Measurements from ENCODE around the gene NHEJ1. TPM values are rescaled to one million over a fixed set of nuclear protein-coding genes. Genes with fewer than 3 reads are reported as not detected.

NHEJ1 gene
- total and polyA plus RNA-seq, 2 of the 13 experiments (the other 11 are each of a cell fraction or from before 2014, with no cell fraction given), result 30.0 to 30.7 TPM

DNA sequence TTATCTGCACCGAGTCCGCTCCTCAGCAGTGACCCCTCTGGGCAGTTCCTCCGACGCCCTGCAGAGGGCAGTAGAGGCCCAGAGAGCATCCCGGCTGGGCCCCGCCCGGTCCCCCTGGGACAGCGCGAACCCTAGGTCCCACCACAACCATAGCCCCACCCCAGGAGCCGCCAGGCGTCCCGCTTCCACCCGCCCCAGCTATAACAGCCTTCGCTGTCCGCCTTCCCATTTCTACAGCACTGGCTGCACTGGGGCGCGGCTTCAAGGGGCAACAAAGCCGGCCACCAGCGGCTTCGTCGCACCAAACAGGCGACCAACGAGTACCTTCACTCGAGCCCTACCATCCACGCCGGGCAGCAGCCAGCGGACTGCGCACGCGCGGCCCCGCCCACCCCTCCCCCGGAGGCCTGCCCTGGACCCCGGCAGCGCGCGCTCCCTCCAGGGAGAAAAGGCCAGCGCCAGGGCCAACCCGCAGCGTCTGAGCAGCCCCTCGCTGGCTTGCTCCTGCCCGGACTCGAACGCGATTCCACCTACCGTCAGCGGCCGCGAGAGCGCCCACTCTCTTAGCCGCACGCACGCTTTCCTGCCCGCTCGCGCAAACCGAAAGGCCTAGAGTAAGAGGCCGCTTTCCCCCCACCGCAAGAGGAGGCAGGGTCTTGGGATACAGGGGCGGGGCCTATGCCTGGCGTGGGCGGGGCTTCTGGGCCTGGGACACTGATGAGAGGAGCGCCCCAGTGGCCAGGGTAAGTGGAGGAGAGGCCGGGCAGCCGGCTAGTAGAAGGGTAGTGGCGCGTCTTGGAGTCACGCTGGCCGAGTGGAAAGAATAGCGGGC is at the start of gene NHEJ1 (continued):
- TF ChIP-seq, protein P1, sequence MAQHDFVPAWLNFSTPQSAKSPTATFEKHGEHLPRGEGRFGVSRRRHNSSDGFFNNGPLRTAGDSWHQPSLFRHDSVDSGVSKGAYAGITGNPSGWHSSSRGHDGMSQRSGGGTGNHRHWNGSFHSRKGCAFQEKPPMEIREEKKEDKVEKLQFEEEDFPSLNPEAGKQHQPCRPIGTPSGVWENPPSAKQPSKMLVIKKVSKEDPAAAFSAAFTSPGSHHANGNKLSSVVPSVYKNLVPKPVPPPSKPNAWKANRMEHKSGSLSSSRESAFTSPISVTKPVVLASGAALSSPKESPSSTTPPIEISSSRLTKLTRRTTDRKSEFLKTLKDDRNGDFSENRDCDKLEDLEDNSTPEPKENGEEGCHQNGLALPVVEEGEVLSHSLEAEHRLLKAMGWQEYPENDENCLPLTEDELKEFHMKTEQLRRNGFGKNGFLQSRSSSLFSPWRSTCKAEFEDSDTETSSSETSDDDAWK (CRISPR knock-in tag; IDR thresholded peaks at IDR 0.05), result no peak
- peak; percentile 56 for TF ChIP-seq MED8 (CRISPR knock-in tag; IDR thresholded peaks at IDR 0.05; ENCODE audit: insufficient replicate concordance)
- TF ChIP-seq TAF1 (CRISPR knock-in tag; IDR thresholded peaks at IDR 0.05), result peak; percentile 86
- TF ChIP-seq, protein P2, sequence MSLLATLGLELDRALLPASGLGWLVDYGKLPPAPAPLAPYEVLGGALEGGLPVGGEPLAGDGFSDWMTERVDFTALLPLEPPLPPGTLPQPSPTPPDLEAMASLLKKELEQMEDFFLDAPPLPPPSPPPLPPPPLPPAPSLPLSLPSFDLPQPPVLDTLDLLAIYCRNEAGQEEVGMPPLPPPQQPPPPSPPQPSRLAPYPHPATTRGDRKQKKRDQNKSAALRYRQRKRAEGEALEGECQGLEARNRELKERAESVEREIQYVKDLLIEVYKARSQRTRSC (CRISPR knock-in tag; IDR thresholded peaks at IDR 0.05; ENCODE audit: low read depth), result peak; percentile 48; the same call in 1 of the 2 replicates
- TF ChIP-seq NONO (IDR thresholded peaks at IDR 0.05), result no peak
- TF ChIP-seq NONO (CRISPR knock-in tag; conservative IDR thresholded peaks at IDR 0.05), result peak; percentile 84; the same call in 1 of the 2 replicates
- TF ChIP-seq ZNF441 (CRISPR knock-in tag; IDR thresholded peaks at IDR 0.05; ENCODE audit: borderline replicate concordance), result peak; percentile 80
- TF ChIP-seq PRMT3 (CRISPR knock-in tag; IDR thresholded peaks at IDR 0.05; ENCODE audit: borderline replicate concordance, low read depth), result no peak
- peak; percentile 61; the same call in 1 of the 2 replicates for TF ChIP-seq ATF7-NPFF (CRISPR knock-in tag; IDR thresholded peaks at IDR 0.05; ENCODE audit: low read depth)
- TF ChIP-seq, protein P3, sequence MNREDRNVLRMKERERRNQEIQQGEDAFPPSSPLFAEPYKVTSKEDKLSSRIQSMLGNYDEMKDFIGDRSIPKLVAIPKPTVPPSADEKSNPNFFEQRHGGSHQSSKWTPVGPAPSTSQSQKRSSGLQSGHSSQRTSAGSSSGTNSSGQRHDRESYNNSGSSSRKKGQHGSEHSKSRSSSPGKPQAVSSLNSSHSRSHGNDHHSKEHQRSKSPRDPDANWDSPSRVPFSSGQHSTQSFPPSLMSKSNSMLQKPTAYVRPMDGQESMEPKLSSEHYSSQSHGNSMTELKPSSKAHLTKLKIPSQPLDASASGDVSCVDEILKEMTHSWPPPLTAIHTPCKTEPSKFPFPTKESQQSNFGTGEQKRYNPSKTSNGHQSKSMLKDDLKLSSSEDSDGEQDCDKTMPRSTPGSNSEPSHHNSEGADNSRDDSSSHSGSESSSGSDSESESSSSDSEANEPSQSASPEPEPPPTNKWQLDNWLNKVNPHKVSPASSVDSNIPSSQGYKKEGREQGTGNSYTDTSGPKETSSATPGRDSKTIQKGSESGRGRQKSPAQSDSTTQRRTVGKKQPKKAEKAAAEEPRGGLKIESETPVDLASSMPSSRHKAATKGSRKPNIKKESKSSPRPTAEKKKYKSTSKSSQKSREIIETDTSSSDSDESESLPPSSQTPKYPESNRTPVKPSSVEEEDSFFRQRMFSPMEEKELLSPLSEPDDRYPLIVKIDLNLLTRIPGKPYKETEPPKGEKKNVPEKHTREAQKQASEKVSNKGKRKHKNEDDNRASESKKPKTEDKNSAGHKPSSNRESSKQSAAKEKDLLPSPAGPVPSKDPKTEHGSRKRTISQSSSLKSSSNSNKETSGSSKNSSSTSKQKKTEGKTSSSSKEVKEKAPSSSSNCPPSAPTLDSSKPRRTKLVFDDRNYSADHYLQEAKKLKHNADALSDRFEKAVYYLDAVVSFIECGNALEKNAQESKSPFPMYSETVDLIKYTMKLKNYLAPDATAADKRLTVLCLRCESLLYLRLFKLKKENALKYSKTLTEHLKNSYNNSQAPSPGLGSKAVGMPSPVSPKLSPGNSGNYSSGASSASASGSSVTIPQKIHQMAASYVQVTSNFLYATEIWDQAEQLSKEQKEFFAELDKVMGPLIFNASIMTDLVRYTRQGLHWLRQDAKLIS (CRISPR knock-in tag; IDR thresholded peaks at IDR 0.05), result 0 out of 2 replicates have a peak, but pooled peaks have one; percentile 53
- TF ChIP-seq NCOA1 (CRISPR knock-in tag; IDR thresholded peaks at IDR 0.05), result peak; percentile 90; the same call in 1 of the 2 replicates
- peak; percentile 52; the same call in 1 of the 2 replicates for TF ChIP-seq SP2 (CRISPR knock-in tag; IDR thresholded peaks at IDR 0.05)
- TF ChIP-seq, protein P4, sequence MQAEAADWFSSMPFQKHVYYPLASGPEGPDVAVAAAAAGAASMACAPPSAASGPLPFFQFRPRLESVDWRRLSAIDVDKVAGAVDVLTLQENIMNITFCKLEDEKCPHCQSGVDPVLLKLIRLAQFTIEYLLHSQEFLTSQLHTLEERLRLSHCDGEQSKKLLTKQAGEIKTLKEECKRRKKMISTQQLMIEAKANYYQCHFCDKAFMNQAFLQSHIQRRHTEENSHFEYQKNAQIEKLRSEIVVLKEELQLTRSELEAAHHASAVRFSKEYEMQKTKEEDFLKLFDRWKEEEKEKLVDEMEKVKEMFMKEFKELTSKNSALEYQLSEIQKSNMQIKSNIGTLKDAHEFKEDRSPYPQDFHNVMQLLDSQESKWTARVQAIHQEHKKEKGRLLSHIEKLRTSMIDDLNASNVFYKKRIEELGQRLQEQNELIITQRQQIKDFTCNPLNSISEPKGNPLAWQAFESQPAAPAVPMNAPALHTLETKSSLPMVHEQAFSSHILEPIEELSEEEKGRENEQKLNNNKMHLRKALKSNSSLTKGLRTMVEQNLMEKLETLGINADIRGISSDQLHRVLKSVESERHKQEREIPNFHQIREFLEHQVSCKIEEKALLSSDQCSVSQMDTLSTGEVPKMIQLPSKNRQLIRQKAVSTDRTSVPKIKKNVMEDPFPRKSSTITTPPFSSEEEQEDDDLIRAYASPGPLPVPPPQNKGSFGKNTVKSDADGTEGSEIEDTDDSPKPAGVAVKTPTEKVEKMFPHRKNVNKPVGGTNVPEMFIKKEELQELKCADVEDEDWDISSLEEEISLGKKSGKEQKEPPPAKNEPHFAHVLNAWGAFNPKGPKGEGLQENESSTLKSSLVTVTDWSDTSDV (CRISPR knock-in tag; IDR thresholded peaks at IDR 0.05), result 0 out of 2 replicates have a peak, but pooled peaks have one; percentile 65
- peak; percentile 100 for TF ChIP-seq ZFX (CRISPR knock-in tag; IDR thresholded peaks at IDR 0.05; ENCODE audit: low read depth)
- TF ChIP-seq ZNF660 (CRISPR knock-in tag; IDR thresholded peaks at IDR 0.05; ENCODE audit: borderline replicate concordance, low read depth), result no peak
- peak; percentile 74 for TF ChIP-seq ZBTB7A (CRISPR knock-in tag; IDR thresholded peaks at IDR 0.05)
- TF ChIP-seq NFE2L1 (CRISPR knock-in tag; IDR thresholded peaks at IDR 0.05; ENCODE audit: borderline replicate concordance), result 0 out of 2 replicates have a peak, but pooled peaks have one; percentile 59
- no peak for TF ChIP-seq SOX6 (IDR thresholded peaks at IDR 0.05)
- peak; percentile 70 for TF ChIP-seq SOX6 (CRISPR knock-in tag; IDR thresholded peaks at IDR 0.05)
- no peak for TF ChIP-seq U2AF1 (optimal IDR thresholded peaks at IDR 0.05; ENCODE audit: low read depth, low read length)

All from HepG2 (cell line).